HEK293 (cell line): Measurements from ENCODE around the gene BCL2L1.

Source experiments
- CTCF ChIA-PET: fragments of 350-600 bp; formaldehyde crosslinking; extraction: SDS; loops from one replicate; lab custom pipeline; 2021; ENCODE audit warnings: antibody characterized with exemption; lab: Yijun Ruan, JAX
- POLR2A ChIA-PET: fragments of 300-600 bp; formaldehyde crosslinking; extraction: SDS; loops from one replicate; lab custom pipeline; 2020; ENCODE audit warnings: antibody characterized with exemption, inconsistent platforms; lab: Yijun Ruan, JAX
- H3K27ac ChIP-seq: fragments of 200-500 bp; sonication (Bioruptor generic); 2 replicates; pipeline ENCODE4 v1.5.1; 2014; ENCODE audit warnings: low read depth, low read length, control low read depth, inconsistent platforms; ENCODE audit errors: extremely low read depth
- H3K36me3 ChIP-seq, 2 experiments: fragments of 200-500 bp in 1 of 2; sonication (Bioruptor generic) in 1 of 2; 1 replicate in 1 of 2; 2 replicates in 1 of 2; pipeline ENCODE4 v1.5.1; 2014 to 2017; ENCODE audit warnings: inconsistent platforms in 2 of 2, low read length in 2 of 2; ENCODE audit not compliant: control insufficient read depth in 2 of 2, insufficient read depth in 1 of 2
- H3K4me1 ChIP-seq: fragments of 200-500 bp; sonication (Bioruptor generic); 2 replicates; pipeline ENCODE4 v1.5.1; 2014; ENCODE audit warnings: mild to moderate bottlenecking, low read length, inconsistent platforms; ENCODE audit not compliant: control insufficient read depth, insufficient read depth
- H3K4me3 ChIP-seq: 2 replicates; pipeline ENCODE4 v1.5.1; 2011; ENCODE audit warnings: low read depth, mild to moderate bottlenecking, control low read depth, low read length, moderate library complexity
- H3K9me3 ChIP-seq: fragments of 200-500 bp; sonication (Bioruptor generic); 2 replicates; pipeline ENCODE4 v1.5.1; 2014; ENCODE audit warnings: low read depth, low read length, inconsistent platforms; ENCODE audit not compliant: control insufficient read depth, insufficient read depth
- KLF8 ChIP-seq: fragments of 450-650 bp; formaldehyde crosslinking; IDR thresholded peaks from 2 replicates; pipeline ENCODE4 v1.5.1; 2016; ENCODE audit warnings: missing biosample characterization, missing genetic modification characterization
- OVOL3 ChIP-seq: fragments of 450-650 bp; formaldehyde crosslinking; IDR thresholded peaks from 2 replicates; pipeline ENCODE4 v1.5.1; 2016; ENCODE audit warnings: missing biosample characterization, missing genetic modification characterization
- REPIN1 ChIP-seq: fragments of 450-650 bp; formaldehyde crosslinking; IDR thresholded peaks from 2 replicates; pipeline ENCODE4 v1.5.1; 2017; ENCODE audit warnings: missing biosample characterization, missing genetic modification characterization, low read depth
- SP3 ChIP-seq: fragments of 450-650 bp; formaldehyde crosslinking; IDR thresholded peaks from 2 replicates; pipeline ENCODE4 v1.5.1; 2016; ENCODE audit warnings: missing biosample characterization, missing genetic modification characterization
- ZNF121 ChIP-seq: fragments of 450-650 bp; formaldehyde crosslinking; IDR thresholded peaks from 2 replicates; pipeline ENCODE4 v1.5.1; 2016; ENCODE audit warnings: missing biosample characterization, missing genetic modification characterization
- ZNF248 ChIP-seq: fragments of 450-650 bp; formaldehyde crosslinking; IDR thresholded peaks from 2 replicates; pipeline ENCODE4 v1.5.1; 2017; ENCODE audit warnings: missing biosample characterization, missing genetic modification characterization
- ZNF530 ChIP-seq: fragments of 450-650 bp; formaldehyde crosslinking; IDR thresholded peaks from 2 replicates; pipeline ENCODE4 v1.5.1; 2016; ENCODE audit warnings: low read depth, missing biosample characterization, missing genetic modification characterization
- ZNF560 ChIP-seq: fragments of 450-650 bp; formaldehyde crosslinking; IDR thresholded peaks from 2 replicates; pipeline ENCODE4 v1.5.1; 2017; ENCODE audit warnings: missing biosample characterization, missing genetic modification characterization, borderline replicate concordance
- ZNF596 ChIP-seq: fragments of 450-650 bp; IDR thresholded peaks from 2 replicates; pipeline ENCODE4 v1.5.0; 2018; ENCODE audit warnings: missing biosample characterization, mild to moderate bottlenecking, missing genetic modification characterization, moderate library complexity
- ZNF621 ChIP-seq: fragments of 450-650 bp; formaldehyde crosslinking; IDR thresholded peaks from 2 replicates; pipeline ENCODE4 v1.5.1; 2017; ENCODE audit warnings: missing biosample characterization, missing genetic modification characterization
- ZNF830 ChIP-seq: fragments of 450-650 bp; IDR thresholded peaks from 2 replicates; pipeline ENCODE4 v1.5.0; 2018; ENCODE audit warnings: missing biosample characterization, missing genetic modification characterization, low read depth, mild to moderate bottlenecking, moderate library complexity
- ZSCAN30 ChIP-seq: fragments of 450-650 bp; IDR thresholded peaks from 2 replicates; pipeline ENCODE4 v1.5.1; 2018; ENCODE audit warnings: missing biosample characterization, mild to moderate bottlenecking, missing genetic modification characterization, moderate library complexity
- TF ChIP-seq, protein P1 (sequence below): fragments of 450-650 bp; formaldehyde crosslinking; IDR thresholded peaks from 2 replicates; pipeline ENCODE4 v1.5.1; 2016; ENCODE audit warnings: missing biosample characterization, missing genetic modification characterization, low read depth
- TF ChIP-seq, protein P2 (sequence below): fragments of 450-650 bp; formaldehyde crosslinking; IDR thresholded peaks from 2 replicates; pipeline ENCODE4 v1.5.1; 2016; ENCODE audit warnings: missing biosample characterization, missing genetic modification characterization, borderline replicate concordance
- TF ChIP-seq, protein P3 (sequence below): fragments of 450-650 bp; formaldehyde crosslinking; IDR thresholded peaks from 2 replicates; pipeline ENCODE4 v1.5.1; 2017; ENCODE audit warnings: missing biosample characterization, missing genetic modification characterization
- TF ChIP-seq, protein P4 (sequence below): fragments of 450-650 bp; formaldehyde crosslinking; conservative IDR thresholded peaks from 2 replicates; pipeline ENCODE4 v1.5.1; 2016; ENCODE audit warnings: low read depth, missing biosample characterization, missing genetic modification characterization

BCL2L1 gene

DNA sequence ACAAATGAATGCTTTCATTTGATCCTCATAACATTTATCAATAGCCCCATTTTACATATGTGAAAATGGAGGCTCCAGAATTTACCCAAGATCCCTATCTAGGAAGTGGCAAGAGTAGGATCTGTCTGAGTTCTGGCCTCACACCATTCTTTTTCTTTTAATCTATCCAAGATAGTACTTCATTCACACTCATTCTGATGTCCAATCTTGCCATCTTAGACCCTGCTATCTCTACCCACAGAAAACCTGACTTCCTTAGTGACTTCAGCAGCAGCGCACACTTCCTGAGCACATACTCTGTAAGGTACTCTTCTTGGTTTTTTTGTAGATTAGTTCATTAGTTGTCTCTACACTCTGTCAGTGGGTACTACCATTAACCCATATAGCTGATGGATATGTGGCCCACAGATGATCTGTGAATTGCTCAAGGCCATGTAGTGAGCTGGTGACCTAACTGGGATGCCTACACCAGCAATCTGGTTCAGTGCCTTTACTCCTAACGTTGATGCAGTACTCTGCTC lies 48.7 kb downstream of the BCL2L1 start (continued):
- no peak for TF ChIP-seq REPIN1 (tag by site-specific recombination)

DNA sequence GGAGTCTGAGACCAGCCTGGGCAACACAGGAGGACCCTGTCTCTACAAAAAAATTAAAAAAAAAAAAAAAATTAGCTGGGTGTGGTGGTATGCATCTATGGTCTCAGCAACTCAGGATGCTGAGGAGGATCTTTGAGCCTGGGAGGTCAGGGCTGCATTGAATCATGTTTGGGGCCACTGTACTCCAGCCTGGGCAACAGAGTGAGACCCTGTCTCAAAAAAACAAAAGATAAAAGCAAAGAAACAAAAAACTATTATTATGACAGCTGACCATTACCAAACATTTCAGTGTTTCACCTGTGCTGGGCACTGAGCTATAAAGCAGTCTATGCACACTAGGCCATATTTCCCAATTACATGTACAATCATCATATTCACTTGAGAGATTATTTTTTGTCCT lies 49.2 kb downstream of the BCL2L1 start:
- no peak overlapping the region for H3K4me3 ChIP-seq
- TF ChIP-seq ZNF596 (tag by site-specific recombination) (no peak), ZNF121 (tag by site-specific recombination) (peak; percentile 60), SP3 (tag by site-specific recombination) (no peak)
- CTCF ChIA-PET: interaction anchor here (0.6 to 4.2 kb wide), 4 partner anchors 12 to 60 kb away, joined by 3 to 38 read pairs (median 10); partner anchors contain the start of gene BCL2L1
- POLR2A ChIA-PET: interaction anchor here (1.4 kb wide), 1 partner anchor 65 kb away, joined by 6 read pairs; the partner anchor contains the start of gene TPX2
- H3K36me3 ChIP-seq: no peaks in the 10 kb centered on the region
- H3K27ac ChIP-seq: no peak overlapping the region
- H3K9me3 ChIP-seq: no peaks in the 10 kb centered on the region
- H3K4me1 ChIP-seq: peaks cover 16% of the 10 kb centered on the region

DNA sequence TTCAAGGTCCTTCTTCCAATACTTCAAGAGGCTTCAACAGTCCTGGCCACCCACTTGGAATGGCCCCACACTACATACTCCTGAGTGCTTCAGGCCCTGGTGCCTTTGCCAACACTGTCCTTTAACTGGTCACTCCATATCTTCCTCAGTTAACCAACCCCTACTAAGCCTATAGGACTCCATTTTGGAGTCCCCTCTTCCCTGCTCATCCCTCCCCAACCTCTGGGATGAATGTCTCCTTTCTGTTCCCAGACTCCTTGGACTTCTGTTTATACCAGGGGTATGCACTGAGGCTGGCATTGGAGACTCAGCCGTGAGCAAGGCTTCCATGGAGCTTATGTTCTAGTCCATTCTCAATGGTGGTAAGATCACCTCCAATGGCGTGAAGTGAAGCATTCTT lies 51.3 kb downstream of the BCL2L1 start:
- Histone ChIP-seq H3K27ac (no peak overlapping the region), H3K9me3 (no peaks in the 10 kb centered on the region), H3K4me3 (no peak overlapping the region), H3K4me1 (peaks cover 16% of the 10 kb centered on the region), H3K36me3 (no peaks in the 10 kb centered on the region)
- ChIA-PET POLR2A (no interaction called here), CTCF (interaction anchor here (0.7 to 1.4 kb wide), 3 partner anchors 9 to 167 kb away, joined by 3 to 7 read pairs (median 6); no protein-coding TSS in a partner anchor)
- TF ChIP-seq, protein P1, sequence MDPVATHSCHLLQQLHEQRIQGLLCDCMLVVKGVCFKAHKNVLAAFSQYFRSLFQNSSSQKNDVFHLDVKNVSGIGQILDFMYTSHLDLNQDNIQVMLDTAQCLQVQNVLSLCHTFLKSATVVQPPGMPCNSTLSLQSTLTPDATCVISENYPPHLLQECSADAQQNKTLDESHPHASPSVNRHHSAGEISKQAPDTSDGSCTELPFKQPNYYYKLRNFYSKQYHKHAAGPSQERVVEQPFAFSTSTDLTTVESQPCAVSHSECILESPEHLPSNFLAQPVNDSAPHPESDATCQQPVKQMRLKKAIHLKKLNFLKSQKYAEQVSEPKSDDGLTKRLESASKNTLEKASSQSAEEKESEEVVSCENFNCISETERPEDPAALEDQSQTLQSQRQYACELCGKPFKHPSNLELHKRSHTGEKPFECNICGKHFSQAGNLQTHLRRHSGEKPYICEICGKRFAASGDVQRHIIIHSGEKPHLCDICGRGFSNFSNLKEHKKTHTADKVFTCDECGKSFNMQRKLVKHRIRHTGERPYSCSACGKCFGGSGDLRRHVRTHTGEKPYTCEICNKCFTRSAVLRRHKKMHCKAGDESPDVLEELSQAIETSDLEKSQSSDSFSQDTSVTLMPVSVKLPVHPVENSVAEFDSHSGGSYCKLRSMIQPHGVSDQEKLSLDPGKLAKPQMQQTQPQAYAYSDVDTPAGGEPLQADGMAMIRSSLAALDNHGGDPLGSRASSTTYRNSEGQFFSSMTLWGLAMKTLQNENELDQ (tag by site-specific recombination): no peak
- TF ChIP-seq ZNF621 (tag by site-specific recombination) (no peak), ZSCAN30 (tag by site-specific recombination) (no peak), ZNF248 (tag by site-specific recombination) (no peak), OVOL3 (no peak)
- TF ChIP-seq, protein P2, sequence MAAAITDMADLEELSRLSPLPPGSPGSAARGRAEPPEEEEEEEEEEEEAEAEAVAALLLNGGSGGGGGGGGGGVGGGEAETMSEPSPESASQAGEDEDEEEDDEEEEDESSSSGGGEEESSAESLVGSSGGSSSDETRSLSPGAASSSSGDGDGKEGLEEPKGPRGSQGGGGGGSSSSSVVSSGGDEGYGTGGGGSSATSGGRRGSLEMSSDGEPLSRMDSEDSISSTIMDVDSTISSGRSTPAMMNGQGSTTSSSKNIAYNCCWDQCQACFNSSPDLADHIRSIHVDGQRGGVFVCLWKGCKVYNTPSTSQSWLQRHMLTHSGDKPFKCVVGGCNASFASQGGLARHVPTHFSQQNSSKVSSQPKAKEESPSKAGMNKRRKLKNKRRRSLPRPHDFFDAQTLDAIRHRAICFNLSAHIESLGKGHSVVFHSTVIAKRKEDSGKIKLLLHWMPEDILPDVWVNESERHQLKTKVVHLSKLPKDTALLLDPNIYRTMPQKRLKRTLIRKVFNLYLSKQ: no peak

DNA sequence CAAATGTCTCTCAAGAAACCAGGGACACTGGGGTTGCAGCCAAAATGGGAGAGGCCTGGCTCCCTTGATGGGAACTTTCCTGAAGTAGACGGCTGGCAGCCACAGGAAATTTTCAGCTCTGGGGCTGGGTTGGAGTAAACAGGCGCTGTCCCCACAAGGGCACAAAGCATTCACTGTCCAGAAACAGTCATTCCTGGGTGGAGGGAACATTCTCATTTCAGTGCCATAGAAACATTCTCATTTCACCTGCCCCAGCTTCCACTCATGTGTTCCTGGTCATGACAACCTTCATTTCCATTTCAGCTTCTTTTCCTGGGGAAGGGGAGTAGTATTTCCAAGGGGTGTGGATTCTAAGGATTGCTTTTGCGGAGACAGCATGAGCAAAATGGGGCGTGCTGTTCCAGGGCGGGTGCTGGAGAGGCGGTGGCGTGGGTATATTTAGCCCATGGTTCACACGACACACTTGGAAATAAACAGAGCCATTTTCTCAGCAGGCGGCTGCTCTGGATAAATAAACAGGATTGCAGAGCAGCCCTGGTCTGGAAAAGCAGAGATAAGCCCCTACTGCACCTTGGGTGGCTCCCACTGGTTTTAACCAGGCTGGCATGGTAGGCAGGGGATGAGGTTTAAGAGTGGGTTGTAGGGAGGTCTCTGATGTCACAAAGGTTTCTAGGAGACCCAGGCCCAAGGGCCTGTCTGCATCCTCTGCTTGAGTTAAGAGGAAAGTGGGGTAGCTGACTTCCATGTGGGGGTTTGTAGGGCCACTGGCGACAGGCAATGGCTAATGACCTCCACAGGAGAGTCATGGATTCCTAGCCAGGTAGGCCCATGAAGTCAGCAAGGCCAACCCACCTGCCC lies 52.1 kb downstream of the BCL2L1 start:
- H3K27ac ChIP-seq: peak overlapping the region; percentile 40
- H3K9me3 ChIP-seq: no peaks in the 10 kb centered on the region
- CTCF ChIA-PET: interaction anchor here (0.6 to 1.4 kb wide), 6 partner anchors 8 to 58 kb away, joined by 3 to 7 read pairs (median 6); partner anchors contain the start of gene BCL2L1
- peaks cover 16% of the 10 kb centered on the region for H3K4me1 ChIP-seq
- peaks cover 0 to 5% of the 10 kb centered on the region in 2 experiments; a peak in 1 of 3 replicates for H3K36me3 ChIP-seq
- POLR2A ChIA-PET: interaction anchor here (1.3 kb wide), 1 partner anchor 9 kb away, joined by 3 read pairs; no protein-coding TSS in a partner anchor
- H3K4me3 ChIP-seq: no peak overlapping the region
- no peak for TF ChIP-seq ZNF830 (tag by site-specific recombination)
- TF ChIP-seq, protein P3, sequence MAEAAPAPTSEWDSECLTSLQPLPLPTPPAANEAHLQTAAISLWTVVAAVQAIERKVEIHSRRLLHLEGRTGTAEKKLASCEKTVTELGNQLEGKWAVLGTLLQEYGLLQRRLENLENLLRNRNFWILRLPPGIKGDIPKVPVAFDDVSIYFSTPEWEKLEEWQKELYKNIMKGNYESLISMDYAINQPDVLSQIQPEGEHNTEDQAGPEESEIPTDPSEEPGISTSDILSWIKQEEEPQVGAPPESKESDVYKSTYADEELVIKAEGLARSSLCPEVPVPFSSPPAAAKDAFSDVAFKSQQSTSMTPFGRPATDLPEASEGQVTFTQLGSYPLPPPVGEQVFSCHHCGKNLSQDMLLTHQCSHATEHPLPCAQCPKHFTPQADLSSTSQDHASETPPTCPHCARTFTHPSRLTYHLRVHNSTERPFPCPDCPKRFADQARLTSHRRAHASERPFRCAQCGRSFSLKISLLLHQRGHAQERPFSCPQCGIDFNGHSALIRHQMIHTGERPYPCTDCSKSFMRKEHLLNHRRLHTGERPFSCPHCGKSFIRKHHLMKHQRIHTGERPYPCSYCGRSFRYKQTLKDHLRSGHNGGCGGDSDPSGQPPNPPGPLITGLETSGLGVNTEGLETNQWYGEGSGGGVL: peak; percentile 51; the same call in 1 of the 2 replicates
- TF ChIP-seq, protein P4, sequence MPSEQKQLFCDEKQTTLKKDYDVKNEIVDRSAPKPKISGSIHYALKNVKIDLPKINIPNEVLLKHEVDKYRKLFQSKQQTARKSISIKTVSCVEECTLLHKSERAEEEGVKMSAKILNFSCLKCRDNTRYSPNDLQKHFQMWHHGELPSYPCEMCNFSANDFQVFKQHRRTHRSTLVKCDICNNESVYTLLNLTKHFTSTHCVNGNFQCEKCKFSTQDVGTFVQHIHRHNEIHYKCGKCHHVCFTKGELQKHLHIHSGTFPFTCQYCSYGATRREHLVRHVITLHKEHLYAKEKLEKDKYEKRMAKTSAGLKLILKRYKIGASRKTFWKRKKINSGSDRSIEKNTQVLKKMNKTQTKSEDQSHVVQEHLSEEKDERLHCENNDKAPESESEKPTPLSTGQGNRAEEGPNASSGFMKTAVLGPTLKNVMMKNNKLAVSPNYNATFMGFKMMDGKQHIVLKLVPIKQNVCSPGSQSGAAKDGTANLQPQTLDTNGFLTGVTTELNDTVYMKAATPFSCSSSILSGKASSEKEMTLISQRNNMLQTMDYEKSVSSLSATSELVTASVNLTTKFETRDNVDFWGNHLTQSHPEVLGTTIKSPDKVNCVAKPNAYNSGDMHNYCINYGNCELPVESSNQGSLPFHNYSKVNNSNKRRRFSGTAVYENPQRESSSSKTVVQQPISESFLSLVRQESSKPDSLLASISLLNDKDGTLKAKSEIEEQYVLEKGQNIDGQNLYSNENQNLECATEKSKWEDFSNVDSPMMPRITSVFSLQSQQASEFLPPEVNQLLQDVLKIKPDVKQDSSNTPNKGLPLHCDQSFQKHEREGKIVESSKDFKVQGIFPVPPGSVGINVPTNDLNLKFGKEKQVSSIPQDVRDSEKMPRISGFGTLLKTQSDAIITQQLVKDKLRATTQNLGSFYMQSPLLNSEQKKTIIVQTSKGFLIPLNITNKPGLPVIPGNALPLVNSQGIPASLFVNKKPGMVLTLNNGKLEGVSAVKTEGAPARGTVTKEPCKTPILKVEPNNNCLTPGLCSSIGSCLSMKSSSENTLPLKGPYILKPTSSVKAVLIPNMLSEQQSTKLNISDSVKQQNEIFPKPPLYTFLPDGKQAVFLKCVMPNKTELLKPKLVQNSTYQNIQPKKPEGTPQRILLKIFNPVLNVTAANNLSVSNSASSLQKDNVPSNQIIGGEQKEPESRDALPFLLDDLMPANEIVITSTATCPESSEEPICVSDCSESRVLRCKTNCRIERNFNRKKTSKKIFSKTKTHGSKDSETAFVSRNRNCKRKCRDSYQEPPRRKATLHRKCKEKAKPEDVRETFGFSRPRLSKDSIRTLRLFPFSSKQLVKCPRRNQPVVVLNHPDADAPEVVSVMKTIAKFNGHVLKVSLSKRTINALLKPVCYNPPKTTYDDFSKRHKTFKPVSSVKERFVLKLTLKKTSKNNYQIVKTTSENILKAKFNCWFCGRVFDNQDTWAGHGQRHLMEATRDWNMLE (tag by site-specific recombination): no peak
- TF ChIP-seq ZNF621 (tag by site-specific recombination): no peak
- TF ChIP-seq ZNF530 (tag by site-specific recombination): no peak
- no peak for TF ChIP-seq KLF8 (tag by site-specific recombination)
- no peak for TF ChIP-seq ZNF560 (tag by site-specific recombination)
